Measurements from ENCODE around the gene MAGEB1.

Gene MAGEB1

DNA sequence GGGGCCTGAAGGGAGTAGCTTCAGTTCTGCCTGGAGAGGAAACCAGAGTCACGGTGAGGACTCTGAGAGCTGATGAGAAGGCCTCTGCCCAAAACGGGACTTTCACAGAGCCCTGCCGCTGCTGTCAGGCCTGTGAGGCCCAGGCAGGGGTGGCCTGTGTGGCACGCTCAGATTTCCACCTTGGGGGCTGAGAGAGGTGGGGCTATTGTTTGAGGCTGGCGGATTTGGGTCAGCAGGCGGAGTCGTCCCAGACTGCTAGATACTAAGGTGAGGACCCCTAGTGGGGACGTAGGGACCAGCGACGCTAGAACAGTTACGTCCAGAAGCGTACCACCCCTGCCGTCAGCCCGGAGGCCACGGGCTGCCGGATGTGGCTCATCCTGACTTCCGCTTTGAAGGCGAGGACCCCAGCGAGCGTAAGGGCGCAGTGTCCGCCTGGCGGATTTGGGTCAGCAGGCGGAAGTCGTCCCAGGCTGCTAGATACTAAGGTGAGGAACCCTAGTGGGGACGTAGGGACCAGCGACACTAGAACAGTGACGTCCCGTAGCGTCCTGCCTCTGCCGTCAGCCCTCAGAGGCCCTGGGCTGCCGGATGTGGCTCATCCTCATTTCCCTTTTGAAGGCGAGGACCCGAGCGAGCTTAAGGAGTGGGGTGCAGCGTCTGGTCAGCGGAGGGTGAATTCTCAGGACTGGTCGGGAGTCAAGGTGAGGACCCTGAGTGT, at the start of gene MAGEB1:
Gene MAGEB1, plus strand, starts transcription at position 378 of the 721 bp plus-strand sequence. CDS start 3,348 bp downstream, outside the sequence.
- DNase-seq, result no peak

- no peak for DNase-seq
These were observed 34.8 kb upstream of the MAGEB1 start for GRCh38 chrX:30212172-30212571.

DNA sequence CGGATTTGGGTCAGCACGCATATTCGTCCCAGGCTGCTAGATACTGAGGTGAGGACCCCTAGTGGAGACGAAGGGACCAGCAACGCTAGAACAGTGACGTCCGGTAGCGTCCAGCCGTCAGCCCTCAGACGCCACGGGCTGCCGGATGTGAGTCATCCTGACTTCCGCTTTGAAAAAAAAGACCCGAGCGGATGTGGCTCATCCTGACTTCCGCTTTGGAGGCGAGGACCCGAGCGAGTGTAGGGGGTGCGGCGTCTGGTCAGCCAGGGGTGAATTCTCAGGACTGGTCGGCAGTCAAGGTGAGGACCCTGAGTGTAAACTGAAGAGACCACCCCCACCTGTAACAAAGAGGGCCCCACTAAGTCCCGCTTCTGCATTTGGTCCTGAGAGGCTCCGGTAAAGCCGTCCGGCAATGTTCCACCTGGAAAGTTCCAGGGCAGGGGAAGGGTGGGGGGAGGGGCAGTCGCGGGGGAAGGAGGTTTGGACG, 31.5 kb upstream of the MAGEB1 start, which contains the start of gene MAGEB2:
Gene MAGEB2, plus strand, starts transcription at position 207 of the 487 bp plus-strand sequence. CDS start 3,018 bp downstream, outside the sequence.
- DNase-seq, result no peak

- DNase-seq, result no peak
These were observed 29.5 kb upstream of the MAGEB1 start for GRCh38 chrX:30217465-30217864.

GRCh38 chrX:30219372-30219771, 27.6 kb upstream of the MAGEB1 start:
- no peak for DNase-seq

DNA sequence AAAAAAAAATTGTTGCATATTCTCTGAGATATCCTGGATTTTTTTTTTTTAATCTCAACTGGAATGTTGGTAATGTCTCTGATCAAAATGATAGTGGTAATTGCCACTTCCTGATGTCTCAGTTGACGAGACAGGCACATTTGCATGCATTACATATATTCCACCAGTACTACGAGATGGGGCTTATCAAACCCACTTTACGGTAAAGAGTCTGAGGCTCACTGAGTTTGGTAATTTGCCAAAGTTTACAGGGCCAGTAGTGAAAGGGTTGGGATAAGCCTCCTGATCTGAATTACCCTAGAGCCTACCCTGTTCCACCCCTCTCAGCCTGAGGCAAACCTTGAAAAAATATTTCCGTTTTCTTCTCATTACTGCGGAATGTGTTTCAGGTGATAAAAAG, 26.3 kb upstream of the MAGEB1 start:
- no peak for DNase-seq

GRCh38 chrX:30224536-30224935, 22.4 kb upstream of the MAGEB1 start:
- no peak for DNase-seq

DNA sequence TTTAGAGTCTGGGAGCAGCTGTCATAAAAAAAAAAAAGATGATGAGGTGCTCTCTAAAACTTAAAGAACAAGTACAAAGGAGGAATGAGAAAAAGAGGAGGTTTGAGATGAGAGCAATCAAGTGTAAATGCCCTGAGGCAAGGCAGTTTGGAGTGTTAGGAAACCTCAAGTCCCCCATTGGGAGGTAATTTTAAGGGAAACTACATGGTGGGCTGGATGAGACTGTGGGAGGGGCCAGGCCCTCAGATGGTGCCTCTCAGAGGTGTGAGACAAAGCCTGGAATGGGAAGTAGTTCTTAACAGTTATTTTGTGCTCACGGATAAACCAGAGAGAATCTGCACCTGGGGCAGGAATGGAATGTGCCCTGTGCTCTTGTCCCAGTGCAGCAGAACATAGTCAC, 18.4 kb upstream of the MAGEB1 start:
- no peak for DNase-seq

GRCh38 chrX:30230395-30230794, 16.6 kb upstream of the MAGEB1 start, which contains the start of gene MAGEB3:
Gene MAGEB3 (plus strand): TSS chrX:30230657. CDS start chrX:30235925, 5,268 bp downstream.
- DNase-seq, result no peak

DNA sequence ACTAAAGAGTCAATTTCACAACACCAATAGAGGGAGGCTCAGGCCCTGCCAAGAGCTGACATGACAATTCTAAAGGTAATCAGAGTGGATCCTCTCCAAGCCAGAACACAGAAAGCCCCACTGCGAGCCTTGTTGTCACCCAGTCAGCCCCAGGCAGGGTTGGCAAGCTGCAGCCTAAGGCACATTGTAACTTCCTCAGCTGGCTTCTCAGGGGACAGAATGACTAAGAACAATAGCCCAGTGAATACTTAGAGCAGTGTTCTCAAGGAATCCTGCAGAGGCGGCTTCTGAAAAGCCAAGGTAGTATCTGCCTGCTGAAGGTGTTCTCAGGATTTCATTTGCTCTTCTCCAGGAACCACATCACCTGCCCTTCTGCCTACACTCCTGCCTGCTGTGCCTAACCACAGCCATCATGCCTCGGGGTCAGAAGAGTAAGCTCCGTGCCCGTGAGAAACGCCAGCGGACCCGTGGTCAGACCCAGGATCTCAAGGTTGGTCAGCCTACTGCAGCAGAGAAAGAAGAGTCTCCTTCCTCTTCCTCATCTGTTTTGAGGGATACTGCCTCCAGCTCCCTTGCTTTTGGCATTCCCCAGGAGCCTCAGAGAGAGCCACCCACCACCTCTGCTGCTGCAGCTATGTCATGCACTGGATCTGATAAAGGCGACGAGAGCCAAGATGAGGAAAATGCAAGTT, 5.1 kb upstream of the MAGEB1 start, which contains the start of gene MAGEB4:
Gene MAGEB4, plus strand, starts transcription at position 277 of the 692 bp plus-strand sequence. Its CDS starts 136 bp downstream, at position 413.
- no peak for DNase-seq

- DNase-seq, result no peak
These were observed 1.9 kb downstream of the MAGEB1 start for GRCh38 chrX:30248854-30249253.

DNA sequence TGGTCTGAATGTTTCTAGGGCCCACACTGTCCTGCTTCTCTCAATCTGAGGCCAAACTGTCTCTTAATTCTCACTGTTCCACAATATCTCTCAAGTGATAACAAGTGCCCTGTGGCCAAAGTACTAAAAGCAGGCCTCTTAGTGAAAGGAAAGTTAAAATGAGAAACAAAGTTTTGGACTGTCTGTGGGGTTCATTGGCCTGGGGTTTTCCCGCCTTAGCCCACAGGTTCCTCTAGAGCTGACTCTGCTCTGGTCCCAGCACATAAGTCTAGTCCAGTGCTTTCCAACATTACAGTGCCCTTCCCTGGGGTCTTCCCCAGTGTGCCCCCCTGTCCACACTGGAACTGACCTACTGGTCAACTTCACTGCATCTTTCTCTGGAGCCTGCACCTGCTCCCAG, 6.3 kb downstream of the MAGEB1 start:
- DNase-seq, result no peak

DNA sequence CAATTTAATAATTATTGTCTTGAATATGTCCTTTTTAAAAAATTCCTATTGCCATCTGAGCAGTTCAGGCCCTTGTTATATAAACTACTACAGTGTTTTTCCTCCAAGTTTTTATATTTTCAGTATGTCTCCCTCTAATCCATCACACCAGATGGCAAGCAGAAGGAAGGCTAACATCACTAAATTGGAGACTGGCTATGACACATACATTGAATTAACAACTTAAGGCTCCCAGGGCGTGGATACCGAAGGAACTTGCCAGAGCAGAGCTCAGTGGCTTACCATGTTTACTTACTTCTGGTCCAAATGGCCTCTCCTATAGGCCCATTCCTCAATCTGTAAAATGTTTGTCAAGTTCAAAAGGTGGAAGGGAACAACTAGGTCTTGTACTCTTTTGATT, 13.0 kb downstream of the MAGEB1 start:
- DNase-seq, result no peak

DNA sequence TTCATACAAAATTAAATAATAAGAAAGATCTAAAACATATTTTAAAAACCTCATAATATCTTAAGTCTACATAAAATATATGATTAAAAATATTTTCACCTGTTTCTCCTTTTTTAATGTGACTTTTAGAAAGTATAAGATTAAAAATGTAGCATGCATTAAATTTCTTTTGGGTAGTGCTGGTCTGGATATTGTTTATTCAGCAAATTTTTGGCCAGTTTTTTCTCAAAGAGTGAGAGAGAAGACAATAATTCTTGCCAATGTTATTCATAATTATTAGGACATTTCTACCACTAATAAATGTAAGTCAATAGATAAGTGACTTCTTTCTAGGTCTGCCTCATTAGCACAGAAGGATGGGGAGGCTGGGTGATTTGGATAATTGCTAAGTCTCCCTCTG, 14.1 kb downstream of the MAGEB1 start:
- no peak for DNase-seq

GRCh38 chrX:30262763-30263162, 15.8 kb downstream of the MAGEB1 start:
- DNase-seq, result no peak

DNA sequence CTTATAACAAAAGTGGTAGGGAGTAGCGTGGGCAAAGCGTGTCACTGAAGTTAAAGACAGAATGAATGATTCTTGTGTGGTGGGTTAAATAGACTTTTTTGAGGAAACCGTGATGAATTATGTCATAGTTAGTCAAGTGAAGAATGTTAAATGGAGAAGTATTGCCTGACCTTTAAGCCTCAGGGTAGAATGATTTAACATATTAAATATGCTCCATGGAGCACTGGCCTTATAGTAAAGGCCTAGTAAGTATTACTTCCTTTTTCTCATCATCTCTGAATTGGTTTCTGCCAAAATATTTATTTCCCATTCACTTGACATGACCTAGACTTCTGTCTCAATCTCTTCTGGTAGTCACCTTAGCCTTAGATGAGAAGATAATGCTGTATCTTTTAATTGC, 23.7 kb downstream of the MAGEB1 start:
- no peak for DNase-seq

GRCh38 chrX:30275498-30275897, 28.6 kb downstream of the MAGEB1 start:
- DNase-seq, result no peak

GRCh38 chrX:30278365-30278764, 31.4 kb downstream of the MAGEB1 start:
- DNase-seq, result no peak

- no peak for DNase-seq
These were observed 33.5 kb downstream of the MAGEB1 start for GRCh38 chrX:30280428-30280827.

DNA sequence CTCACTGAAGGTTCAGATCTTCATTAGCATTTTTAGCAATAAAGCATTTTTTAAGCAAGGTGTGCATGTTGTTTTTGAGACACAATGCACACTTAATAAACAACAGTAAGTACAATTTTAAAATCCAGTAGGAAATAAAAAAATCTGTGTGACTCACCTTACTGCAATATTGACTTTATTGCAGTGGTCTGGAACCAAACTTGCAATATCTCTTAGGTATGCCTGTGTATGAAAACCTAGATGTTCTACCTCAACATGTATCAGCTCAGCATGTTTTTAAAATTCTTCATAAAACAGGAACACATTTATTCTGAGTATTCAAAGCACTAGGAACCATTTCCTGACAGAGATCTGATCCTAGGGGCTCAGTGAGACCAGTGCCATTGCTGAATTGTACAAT, 35.6 kb downstream of the MAGEB1 start:
- DNase-seq, result no peak

DNA sequence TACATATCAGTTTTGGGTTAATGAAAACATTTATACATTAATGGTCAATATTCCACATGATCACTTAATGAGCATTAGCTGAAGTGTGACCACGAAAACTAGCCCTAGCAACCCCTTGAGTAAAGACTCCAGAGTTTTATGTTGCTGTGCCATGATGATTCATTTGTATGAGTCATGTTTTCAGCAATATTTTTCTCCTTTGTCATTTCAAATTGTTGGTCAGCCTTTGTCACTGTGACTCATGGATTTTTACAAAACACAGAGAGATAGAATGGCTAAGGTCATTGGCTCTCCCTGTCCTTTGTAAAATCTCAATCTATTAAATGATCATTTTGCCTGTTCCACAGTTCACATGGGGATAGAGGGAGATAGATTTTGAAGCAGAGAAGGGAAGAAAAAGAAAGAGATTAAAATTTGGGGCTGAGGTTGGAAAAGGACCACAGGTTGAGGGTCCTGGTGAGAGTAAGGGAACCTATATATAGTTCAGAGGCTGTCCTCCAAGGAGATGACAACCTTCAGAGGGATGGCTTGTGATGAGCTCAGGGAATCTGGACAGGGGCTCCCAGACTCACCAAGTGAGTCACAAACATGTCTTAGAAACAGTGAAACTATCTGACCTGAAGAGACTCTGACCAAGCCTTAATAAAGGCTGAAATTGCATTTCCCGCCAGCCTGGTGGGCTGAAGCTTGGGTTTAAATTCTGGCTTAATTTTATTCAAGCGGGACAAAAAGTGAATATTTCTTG, 36.7 kb downstream of the MAGEB1 start:
- DNase-seq, result no peak

DNA sequence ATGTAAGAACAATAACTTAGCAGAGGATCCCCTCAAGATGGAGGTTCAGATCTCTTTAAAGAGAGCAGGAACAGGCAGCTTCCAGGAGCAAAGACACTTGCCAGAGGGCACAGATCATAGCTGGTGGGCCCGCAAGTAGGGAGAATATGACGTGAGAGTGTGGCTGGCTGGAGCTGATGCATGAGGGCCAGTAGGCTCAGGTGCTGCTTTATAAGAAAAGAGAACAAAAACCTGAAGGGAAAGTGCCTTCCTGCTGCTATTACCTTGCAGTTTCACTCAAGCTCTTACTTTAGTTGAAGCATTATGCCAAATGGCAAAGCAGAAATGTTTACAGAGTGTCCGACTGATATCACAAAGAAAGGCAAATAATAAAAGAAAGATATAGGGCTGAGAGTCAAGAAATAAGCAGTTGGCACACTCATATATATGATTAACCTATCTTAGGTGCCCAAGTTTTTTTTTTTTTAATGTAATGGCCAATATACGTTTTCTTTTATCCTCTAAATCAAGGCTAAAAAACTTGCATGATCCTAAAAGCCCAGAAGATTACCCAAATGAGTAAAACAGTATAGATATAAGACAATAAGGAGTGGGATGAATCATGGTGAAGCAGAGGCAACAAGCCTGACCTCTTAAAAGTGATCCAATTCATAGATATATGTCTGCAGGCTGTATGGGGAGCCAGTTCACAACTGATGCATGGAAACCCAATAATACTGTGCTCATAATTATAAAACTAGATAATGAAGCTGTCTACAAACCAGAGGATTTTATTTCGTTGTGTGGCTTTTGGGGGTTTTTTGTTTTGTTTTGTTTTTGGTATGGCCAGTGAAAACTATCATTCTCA, 49.7 kb downstream of the MAGEB1 start:
- DNase-seq, result no peak
